ENCODE results near the gene FAM53A.

- no peak for TF ChIP-seq CTCF (IDR thresholded peaks at IDR 0.05; ENCODE audit: poor library complexity)
- TF ChIP-seq EZH2 (IDR thresholded peaks at IDR 0.05; ENCODE audit: borderline replicate concordance), result no peak
Observed at GRCh38 chr4:1613099-1613495, 71.0 kb downstream of the FAM53A start.
